Adrenal gland (tissue), 12 donors: ENCODE measurements around the gene FOCAD. TPM values are rescaled to one million over a fixed set of nuclear protein-coding genes. Genes with fewer than 3 reads are reported as not detected.
A peak's percentile ranks its signal among the peaks of the same experiment; 100 is the strongest.

Experiments
- DNase-seq, 7 donors: peaks; one replicate each; pipeline ENCODE4 v3.0.0-alpha.2; 2019 to 2020
- H3K27ac ChIP-seq, 5 donors: fragments of 200-600 bp; sonication (generic) in 4 of 5; 1 replicate in 3 of 5; 2 replicates in 2 of 5; pipeline versions ENCODE4 v1.5.1 to v1.8.0; 2016 to 2020; ENCODE audit warnings: mild to moderate bottlenecking in 1 of 5
- H3K27me3 ChIP-seq: fragments of 200-600 bp; 2 replicates; pipeline ENCODE4 v1.8.0; 2021
- H3K36me3 ChIP-seq, 2 donors: fragments of 200-600 bp; replicated peaks in 1 of 2; 1 replicate in 1 of 2; 2 replicates in 1 of 2; pipeline versions ENCODE4 v1.5.1 to v1.8.0; 2018 to 2022
- H3K4me1 ChIP-seq, 2 donors: fragments of 200-600 bp; replicated peaks in 1 of 2; 1 replicate in 1 of 2; 2 replicates in 1 of 2; pipeline versions ENCODE4 v1.5.1 to v1.8.0; 2018 to 2021
- H3K4me3 ChIP-seq, 4 donors: fragments of 200-600 bp; sonication (generic) in 3 of 4; one replicate each; pipeline ENCODE4 v1.5.1; 2016 to 2018
- H3K9me3 ChIP-seq, 3 donors: fragments of 200-600 bp; sonication (generic) in 1 of 3; replicated peaks in 1 of 3; 1 replicate in 2 of 3; 2 replicates in 1 of 3; pipeline versions ENCODE4 v1.5.1 to v1.8.0; 2016 to 2021
- CTCF ChIP-seq, 6 experiments: fragments of 450-650 bp in 4 of 6; fragments of 200-600 bp in 2 of 6; sonication (generic) in 1 of 6; IDR thresholded peaks; 1 replicate in 5 of 6; 2 replicates in 1 of 6; pipeline versions ENCODE4 v1.5.1 to v1.8.0; 2016 to 2021; ENCODE audit warnings: antibody characterized with exemption in 6 of 6, mild to moderate bottlenecking in 2 of 6, moderate library complexity in 1 of 6
- POLR2A ChIP-seq, 2 donors: fragments of 450-650 bp; IDR thresholded peaks; one replicate each; pipeline ENCODE4 v1.6.1; 2017; ENCODE audit warnings: antibody characterized with exemption in 2 of 2, mild to moderate bottlenecking in 2 of 2, moderate library complexity in 1 of 2
- WGBS, 4 donors: extraction: QIAGEN DNeasy Blood & Tissue Kit in 2 of 4; methylation state at CpG; one replicate each; pipeline versions ENCODE4 v1.1.5 to v1.1.7; 2013 to 2017; 5-methylcytosine and 5-hydroxymethylcytosine counted together
- intact Hi-C, 2 donors: fragments of 100-400 bp; cut with DNase I; formaldehyde crosslinking; loops; one replicate each; pipeline versions ENCODE4 v1.14.1 to v1.15.0; 2022 to 2023
- polyA plus RNA-seq, 3 donors: library from polyadenylated mRNA; stranded (reverse); fragments of 200-250 nt in 2 of 3; fragments of 350-450 nt in 1 of 3; fragmentation: Illumina TruSeq in 1 of 3; extraction: RNeasy Lipid Tissue Mini Kit (QIAGEN cat#74804) in 1 of 3; gene quantifications; one replicate each; pipeline ENCODE4 v1.2.3, GENCODE V29; 2013 to 2014
- total RNA-seq, 9 donors: library from RNA; depleted of rRNA in 4 of 9; stranded (reverse); fragments of >200 nt in 4 of 9; fragments of 120-200 nt in 1 of 9; fragmentation: NEBNext Ultra II Directional in 1 of 9; extraction: Animal tissue kit (Norgen Biotek cat#: 25700) in 1 of 9; gene quantifications; one replicate each; pipeline versions ENCODE4 v1.1.0 to v1.2.4, GENCODE V29; 2013 to 2023
- donor health status: healthy with polysubstance abuse.
- donor health status: Bipolar disorder and iron deficiency.
- donor health status: DM: yes; HTN: yes; CAD: no.
- donor health status: DM: no; HTN: no; CAD: no.
- donor health status: DM: no; HTN: no; CAD: no.
- donor health status: DM: yes; HTN: yes; CAD: no.

FOCAD gene
- total and polyA plus RNA-seq, 12 donors, result 20.5 to 134 (median 59.7) TPM

GRCh38 chr9:21029661-21030060, 345.6 kb downstream of the FOCAD start:
- intact Hi-C loops, result no loop called here
- 79 to 83% (median 81%) methylated on average over 8 of the region's 8 CpGs for WGBS, 4 donors
- no peak for TF ChIP-seq CTCF (IDR thresholded peaks at IDR 0.05)
- Histone ChIP-seq H3K27me3 (no peaks in the 10 kb centered on the region), H3K4me3 (no peak overlapping the region), H3K36me3 (no peaks in the 10 kb centered on the region), H3K9me3 (no peaks in the 10 kb centered on the region), H3K27ac (no peak overlapping the region), H3K4me1 (peaks cover 9 to 14% of the 10 kb centered on the region in 2 donors)
- DNase-seq, result no peak

GRCh38 chr9:21030389-21031035, 346.5 kb downstream of the FOCAD start:
- WGBS, 4 donors, result 64 to 79% (median 77%) methylated on average over 5 of the region's 5 CpGs
- no peak for TF ChIP-seq POLR2A (IDR thresholded peaks at IDR 0.05)
- TF ChIP-seq CTCF (IDR thresholded peaks at IDR 0.05), result no peak
- Histone ChIP-seq H3K4me1 (peaks cover 9 to 14% of the 10 kb centered on the region in 2 donors), H3K27ac (peak overlapping the region in 4 of 5 donors; percentile 52 to 72 (median 64)), H3K36me3 (no peaks in the 10 kb centered on the region), H3K4me3 (peak overlapping the region in 2 of 4 donors; percentile 52 to 62), H3K9me3 (no peaks in the 10 kb centered on the region), H3K27me3 (no peaks in the 10 kb centered on the region)
- intact Hi-C loops, result no loop called here
- DNase-seq, result no peak

- intact Hi-C loops, result no loop called here
- TF ChIP-seq CTCF (IDR thresholded peaks at IDR 0.05) (peak in 2 of 6 experiments; percentile 15 to 20), POLR2A (IDR thresholded peaks at IDR 0.05) (no peak)
- Histone ChIP-seq H3K4me1 (peaks cover 9 to 14% of the 10 kb centered on the region in 2 donors), H3K9me3 (no peaks in the 10 kb centered on the region), H3K36me3 (no peaks in the 10 kb centered on the region), H3K27ac (peak within 1 kb of the TSS in 4 of 5 donors; percentile 52 to 72 (median 64)), H3K4me3 (peak within 1 kb of the TSS; percentile 36 to 71 (median 57)), H3K27me3 (no peaks in the 10 kb centered on the region)
- peak; percentile 59 to 75 (median 69) for DNase-seq
- 5 to 9% (median 8%) methylated on average over 26 to 46 of the region's 46 CpGs for WGBS, 4 donors
Observed at GRCh38 chr9:21031091-21031807, 347.2 kb downstream of the FOCAD start, which contains the start of gene HACD4. Gene HACD4 (minus strand): TSS chr9:21031640. CDS start chr9:21031590, 50 bp downstream.

- no peaks in the 10 kb centered on the region for H3K27me3 ChIP-seq
- no peaks in the 10 kb centered on the region for H3K36me3 ChIP-seq
- peak in 1 of 7 donors; percentile 16 for DNase-seq
- no peak for TF ChIP-seq CTCF (IDR thresholded peaks at IDR 0.05)
- no peak for TF ChIP-seq POLR2A (IDR thresholded peaks at IDR 0.05)
- no peaks in the 10 kb centered on the region for H3K9me3 ChIP-seq
- H3K4me1 ChIP-seq, result peaks cover 9 to 14% of the 10 kb centered on the region in 2 donors
- intact Hi-C loops, result no loop called here
- peak overlapping the region in 2 of 4 donors; percentile 52 to 62 for H3K4me3 ChIP-seq
- peak overlapping the region in 4 of 5 donors; percentile 52 to 72 (median 64) for H3K27ac ChIP-seq
- 68 to 97% (median 76%) methylated on average over 12 to 22 of the region's 22 CpGs for WGBS, 4 donors
Observed at GRCh38 chr9:21031808-21032183, 347.7 kb downstream of the FOCAD start.
